NT2/D1 (cell line): ENCODE measurements around the gene GOLT1A.

Experiments used
- SUZ12 ChIP-seq: IDR thresholded peaks from 2 replicates; pipeline ENCODE4 v1.6.1; 2011; ENCODE audit not compliant: insufficient read length, insufficient read depth; ENCODE audit errors: extremely low read depth
- YY1 ChIP-seq: IDR thresholded peaks from 2 replicates; pipeline ENCODE4 v1.6.1; 2011; ENCODE audit not compliant: insufficient read length, insufficient read depth
- ZNF274 ChIP-seq: IDR thresholded peaks from 2 replicates; pipeline ENCODE4 v1.6.1; 2011; ENCODE audit warnings: mild to moderate bottlenecking, low read depth, low read length

DNA sequence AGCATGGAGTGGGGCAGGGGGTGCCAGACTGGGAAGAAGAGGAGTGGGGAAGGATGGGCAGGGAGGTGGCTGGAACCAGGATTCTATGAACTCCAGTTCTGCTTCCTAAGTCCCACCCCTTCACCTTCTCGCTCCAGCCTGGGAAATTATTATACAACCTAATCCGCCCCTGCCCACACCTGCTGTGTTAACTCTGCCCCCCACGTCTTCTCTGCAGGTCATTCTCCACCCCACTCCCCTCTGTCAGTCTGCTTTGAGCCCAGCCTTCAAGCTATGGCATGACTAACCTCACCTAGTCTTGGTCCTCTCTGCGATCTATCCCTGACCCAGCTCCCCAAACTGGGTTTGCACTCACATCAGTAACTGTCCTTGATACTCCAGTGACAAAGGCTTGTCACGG, 46.0 kb upstream of the GOLT1A start:
- TF ChIP-seq YY1 (no peak), ZNF274 (no peak), SUZ12 (no peak)
